Vagina (tissue), 2 donors: ENCODE measurements around the gene RAB34. TPM values are rescaled to one million over a fixed set of nuclear protein-coding genes. Genes with fewer than 3 reads are reported as not detected.

Experiments used
- DNase-seq, 2 donors: peaks; one replicate each; pipeline ENCODE4 v3.0.0-alpha.2; 2017; ENCODE audit errors: extremely low spot score in 2 of 2
- H3K27ac ChIP-seq: fragments of 200-600 bp; sonication (generic); one replicate; pipeline ENCODE4 v1.5.1; 2019
- H3K27me3 ChIP-seq: fragments of 200-600 bp; sonication (generic); one replicate; pipeline ENCODE4 v1.5.1; 2019
- H3K36me3 ChIP-seq, 2 donors: fragments of 200-600 bp; sonication (generic); one replicate each; pipeline ENCODE4 v1.5.1; 2017 to 2019
- H3K4me1 ChIP-seq: fragments of 200-600 bp; sonication (generic); one replicate; pipeline ENCODE4 v1.5.1; 2019
- H3K4me3 ChIP-seq, 2 donors: fragments of 200-600 bp; sonication (generic); 1 replicate in 1 of 2; 2 replicates in 1 of 2; pipeline ENCODE4 v1.5.1; 2016 to 2019
- H3K9me3 ChIP-seq: fragments of 200-600 bp; sonication (generic); one replicate; pipeline ENCODE4 v1.5.1; 2019
- CTCF ChIP-seq, 3 experiments: fragments of 450-650 bp in 2 of 3; fragments of 200-600 bp in 1 of 3; sonication (generic) in 1 of 3; IDR thresholded peaks; one replicate each; pipeline ENCODE4 v1.5.1; 2017 to 2019; ENCODE audit warnings: antibody characterized with exemption in 3 of 3, mild to moderate bottlenecking in 2 of 3, moderate library complexity in 2 of 3
- POLR2A ChIP-seq, 2 donors: fragments of 450-650 bp; IDR thresholded peaks; one replicate each; pipeline ENCODE4 v1.6.1; 2017; ENCODE audit warnings: antibody characterized with exemption in 2 of 2, mild to moderate bottlenecking in 2 of 2, moderate library complexity in 2 of 2
- POLR2AphosphoS5 ChIP-seq, 2 donors: sonication (generic); formaldehyde crosslinking; IDR thresholded peaks; one replicate each; pipeline ENCODE4 v1.9.0; 2017; ENCODE audit warnings: antibody characterized with exemption in 2 of 2, mild to moderate bottlenecking in 2 of 2, low read depth in 1 of 2; ENCODE audit not compliant: insufficient read depth in 1 of 2
- intact Hi-C: fragments of 100-400 bp; cut with DNase I; formaldehyde crosslinking; loops from one replicate; pipeline ENCODE4 v1.15.1; 2023
- total RNA-seq: library from RNA; depleted of rRNA; stranded (reverse); fragments of >200 nt; gene quantifications from one replicate; pipeline ENCODE4 v1.2.3, GENCODE V29; 2016

Gene RAB34
- total RNA-seq, 1 donor from 2014 or later, result 195 TPM

GRCh38 chr17:28707339-28707720, 10.3 kb downstream of the RAB34 start:
- Histone ChIP-seq H3K4me3 (no peak overlapping the region), H3K4me1 (peaks cover 22% of the 10 kb centered on the region), H3K27ac (no peak overlapping the region), H3K9me3 (no peaks in the 10 kb centered on the region), H3K36me3 (peaks cover 0 to 23% of the 10 kb centered on the region in 2 donors), H3K27me3 (no peaks in the 10 kb centered on the region)
- TF ChIP-seq CTCF (IDR thresholded peaks at IDR 0.05) (no peak), POLR2A (IDR thresholded peaks at IDR 0.05) (no peak), POLR2AphosphoS5 (IDR thresholded peaks at IDR 0.05; ENCODE audit: insufficient read depth in 1 of 2, low read depth in 1 of 2) (no peak)
- intact Hi-C loops, result no loop called here
- no peak for DNase-seq

GRCh38 chr17:28706471-28707338, 11.0 kb downstream of the RAB34 start:
- Histone ChIP-seq H3K4me1 (peaks cover 16% of the 10 kb centered on the region), H3K27ac (no peak overlapping the region), H3K4me3 (no peak overlapping the region), H3K36me3 (peaks cover 0 to 29% of the 10 kb centered on the region in 2 donors), H3K9me3 (no peaks in the 10 kb centered on the region), H3K27me3 (no peaks in the 10 kb centered on the region)
- TF ChIP-seq POLR2A (IDR thresholded peaks at IDR 0.05) (no peak), CTCF (IDR thresholded peaks at IDR 0.05) (no peak), POLR2AphosphoS5 (IDR thresholded peaks at IDR 0.05; ENCODE audit: insufficient read depth in 1 of 2, low read depth in 1 of 2) (no peak)
- intact Hi-C loops, result no loop called here
- no peak for DNase-seq

DNA sequence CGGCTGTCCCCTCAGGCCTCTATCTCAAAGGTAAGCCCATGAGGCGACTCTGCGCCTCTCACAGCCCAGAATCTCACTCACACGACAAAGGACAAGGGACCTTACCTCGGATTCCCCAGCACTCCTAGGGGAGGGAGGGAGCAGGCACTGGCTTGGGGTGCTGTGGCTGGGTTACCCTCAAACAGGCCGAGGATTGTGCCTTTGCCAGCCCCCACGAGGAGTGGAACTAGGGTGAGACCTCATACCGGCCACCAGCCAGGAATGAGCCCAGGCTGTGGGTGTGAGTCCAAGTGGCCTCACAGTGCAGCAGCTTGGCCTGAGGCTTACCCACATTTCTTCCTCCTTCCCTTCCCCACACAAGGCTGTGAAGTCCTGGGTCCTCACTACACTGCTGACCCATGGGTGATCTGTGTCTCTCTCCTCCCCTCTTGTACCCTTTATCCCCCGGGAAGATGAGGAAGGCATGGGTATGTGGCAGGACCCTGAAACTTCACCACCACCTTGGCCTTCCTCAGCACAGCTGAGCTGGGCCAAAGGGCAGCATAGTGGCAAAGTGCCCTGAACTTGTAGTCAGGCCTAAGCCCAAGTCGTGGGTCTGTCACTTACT, 11.8 kb downstream of the RAB34 start:
- DNase-seq, result no peak
- no peak overlapping the region for H3K27ac ChIP-seq
- H3K4me1 ChIP-seq, result peaks cover 12% of the 10 kb centered on the region
- peaks cover 0 to 38% of the 10 kb centered on the region in 2 donors for H3K36me3 ChIP-seq
- no peak overlapping the region for H3K4me3 ChIP-seq
- TF ChIP-seq CTCF (IDR thresholded peaks at IDR 0.05) (no peak), POLR2A (IDR thresholded peaks at IDR 0.05) (no peak), POLR2AphosphoS5 (IDR thresholded peaks at IDR 0.05; ENCODE audit: insufficient read depth in 1 of 2, low read depth in 1 of 2) (no peak)
- no peaks in the 10 kb centered on the region for H3K27me3 ChIP-seq
- no peaks in the 10 kb centered on the region for H3K9me3 ChIP-seq
- intact Hi-C loops, result no loop called here

GRCh38 chr17:28705074-28705659, 12.5 kb downstream of the RAB34 start:
- intact Hi-C loops, result no loop called here
- no peak for DNase-seq
- Histone ChIP-seq H3K27ac (no peak overlapping the region), H3K4me3 (no peak overlapping the region), H3K9me3 (no peaks in the 10 kb centered on the region), H3K36me3 (peaks cover 2 to 45% of the 10 kb centered on the region in 2 donors), H3K4me1 (peaks cover 8% of the 10 kb centered on the region), H3K27me3 (no peaks in the 10 kb centered on the region)
- TF ChIP-seq POLR2A (IDR thresholded peaks at IDR 0.05) (no peak), CTCF (IDR thresholded peaks at IDR 0.05) (no peak), POLR2AphosphoS5 (IDR thresholded peaks at IDR 0.05; ENCODE audit: insufficient read depth in 1 of 2, low read depth in 1 of 2) (no peak)
